HepG2 (cell line): ENCODE measurements around the gene PANK3. TPM values are rescaled to one million over a fixed set of nuclear protein-coding genes. Genes with fewer than 3 reads are reported as not detected.

Source experiments
- AGO1 ChIP-seq: fragments of 200-400 bp; formaldehyde crosslinking; IDR thresholded peaks from 2 replicates; pipeline ENCODE4 v1.6.1; 2017; ENCODE audit warnings: mild to moderate bottlenecking, low read depth, low read length, moderate library complexity; ENCODE audit not compliant: poor library complexity, severe bottlenecking
- ARHGAP35 ChIP-seq: sonication (generic); formaldehyde crosslinking; IDR thresholded peaks from 2 replicates; pipeline ENCODE4 v1.9.0; 2022; ENCODE audit warnings: mild to moderate bottlenecking, inconsistent platforms, moderate library complexity, missing genetic modification reagents, borderline replicate concordance
- FOXO1 ChIP-seq: sonication (generic); formaldehyde crosslinking; IDR thresholded peaks from 2 replicates; pipeline ENCODE4 v1.4.0; 2020; ENCODE audit warnings: missing genetic modification reagents
- GPBP1L1 ChIP-seq: sonication (generic); formaldehyde crosslinking; IDR thresholded peaks from 2 replicates; pipeline ENCODE4 v1.5.0; 2020; ENCODE audit warnings: mild to moderate bottlenecking, missing genetic modification reagents
- HDAC1 ChIP-seq: sonication (generic); formaldehyde crosslinking; IDR thresholded peaks from 2 replicates; pipeline ENCODE4 v1.5.1; 2020; ENCODE audit warnings: mild to moderate bottlenecking, missing genetic modification reagents
- HNF1B ChIP-seq: sonication (generic); formaldehyde crosslinking; IDR thresholded peaks from 2 replicates; pipeline ENCODE4 v1.5.1; 2020; ENCODE audit warnings: mild to moderate bottlenecking, moderate library complexity, missing genetic modification reagents
- HNRNPH1 ChIP-seq: fragments of 200-400 bp; formaldehyde crosslinking; optimal IDR thresholded peaks from 2 replicates; pipeline ENCODE3; 2017; ENCODE audit warnings: mild to moderate bottlenecking, low read depth, low read length
- MXD4 ChIP-seq: IDR thresholded peaks from 2 replicates; pipeline ENCODE4 v1.6.1; 2016; ENCODE audit warnings: mild to moderate bottlenecking, missing biosample characterization, missing genetic modification reagents
- NFYC ChIP-seq: IDR thresholded peaks from 2 replicates; pipeline ENCODE4 v1.6.1; 2016; ENCODE audit warnings: missing genetic modification reagents, missing compliant biosample characterization
- NR3C1 ChIP-seq: sonication (generic); formaldehyde crosslinking; IDR thresholded peaks from 2 replicates; pipeline ENCODE4 v1.4.0; 2020; ENCODE audit warnings: missing genetic modification reagents
- PAF1 ChIP-seq: IDR thresholded peaks from 2 replicates; pipeline ENCODE4 v1.6.1; 2016; ENCODE audit warnings: missing genetic modification reagents, missing compliant biosample characterization
- RXRB ChIP-seq: IDR thresholded peaks from 2 replicates; pipeline ENCODE4 v1.6.1; 2016; ENCODE audit warnings: borderline replicate concordance, missing genetic modification reagents, missing compliant biosample characterization
- TEF ChIP-seq: sonication (generic); formaldehyde crosslinking; IDR thresholded peaks from 2 replicates; pipeline ENCODE4 v1.5.0; 2020; ENCODE audit warnings: missing genetic modification reagents
- TFAP4 ChIP-seq: sonication (generic); IDR thresholded peaks from 2 replicates; pipeline ENCODE4 v1.6.1; 2016; ENCODE audit warnings: low read depth, borderline replicate concordance
- ZBTB38 ChIP-seq: sonication (generic); formaldehyde crosslinking; IDR thresholded peaks from 2 replicates; pipeline ENCODE4 v1.5.1; 2020; ENCODE audit warnings: mild to moderate bottlenecking, missing genetic modification reagents
- ZNF318 ChIP-seq: sonication (generic); formaldehyde crosslinking; IDR thresholded peaks from 2 replicates; pipeline ENCODE4 v1.4.0; 2020; ENCODE audit warnings: mild to moderate bottlenecking, missing genetic modification reagents
- ZNF547 ChIP-seq: sonication (generic); formaldehyde crosslinking; IDR thresholded peaks from 2 replicates; pipeline ENCODE4 v1.5.1; 2020; ENCODE audit warnings: mild to moderate bottlenecking, missing genetic modification reagents
- ZNF703 ChIP-seq: sonication (generic); formaldehyde crosslinking; IDR thresholded peaks from 2 replicates; pipeline ENCODE4 v1.5.1; 2020; ENCODE audit warnings: missing genetic modification reagents, mild to moderate bottlenecking, moderate library complexity, borderline replicate concordance
- polyA plus RNA-seq, 8 experiments: library from polyadenylated mRNA; depleted of rRNA in 3 of 8; stranded (reverse) in 7 of 8; unstranded in 1 of 8; fragments of >200 nt; fragmentation: Illumina TruSeq in 4 of 8; extraction: Trizol in 4 of 8; gene quantifications; 2 replicates each; pipeline versions ENCODE4 v1.2.1 to v1.2.3, GENCODE V29; 2011 to 2016; ENCODE audit warnings: low read depth in 4 of 8, missing spikeins in 1 of 8, mixed read lengths in 1 of 8; ENCODE audit not compliant: insufficient read depth in 1 of 8
- total RNA-seq, 5 experiments: library from RNA; depleted of rRNA; stranded (reverse); fragments of >200 nt; fragmentation: Illumina TruSeq; extraction: Trizol; gene quantifications; 2 replicates each; pipeline ENCODE4 v1.2.3, GENCODE V29; 2016; ENCODE audit warnings: low read depth in 1 of 5

Gene PANK3
- total and polyA plus RNA-seq, 2 of the 13 experiments (the other 11 are each of a cell fraction or from before 2014, with no cell fraction given) = 26.9 to 69.5 TPM

- no peak for TF ChIP-seq TEF (CRISPR knock-in tag)
- TF ChIP-seq RXRB (CRISPR knock-in tag) = peak; percentile 47; the same call in 1 of the 2 replicates
- TF ChIP-seq ZNF547 (CRISPR knock-in tag) = no peak
- TF ChIP-seq HNF1B = no peak
- no peak for TF ChIP-seq TFAP4
- no peak for TF ChIP-seq HDAC1 (CRISPR knock-in tag)
- TF ChIP-seq ZNF318 (CRISPR knock-in tag) = no peak
- TF ChIP-seq PAF1 (CRISPR knock-in tag) = no peak
- no peak for TF ChIP-seq MXD4 (CRISPR knock-in tag)
- no peak for TF ChIP-seq ARHGAP35 (CRISPR knock-in tag)
- TF ChIP-seq GPBP1L1 (CRISPR knock-in tag) = no peak
- TF ChIP-seq HNRNPH1 = no peak
- TF ChIP-seq NR3C1 (CRISPR knock-in tag) = no peak
- no peak for TF ChIP-seq AGO1
- no peak for TF ChIP-seq NFYC (CRISPR knock-in tag)
- TF ChIP-seq FOXO1 (CRISPR knock-in tag) = no peak; the same call in 1 of the 2 replicates
- no peak for TF ChIP-seq ZBTB38 (CRISPR knock-in tag)
- no peak for TF ChIP-seq ZNF703 (CRISPR knock-in tag)
Observed at GRCh38 chr5:168613996-168614395, 34.8 kb upstream of the PANK3 start (continued).
